ENCODE measurements around the gene TPM3.
"Not testable (repeated sequence)": the region's sequence is repeated elsewhere in the genome, so short reads cannot be mapped to it uniquely, and the experiment has no call there.

Gene TPM3

DNA sequence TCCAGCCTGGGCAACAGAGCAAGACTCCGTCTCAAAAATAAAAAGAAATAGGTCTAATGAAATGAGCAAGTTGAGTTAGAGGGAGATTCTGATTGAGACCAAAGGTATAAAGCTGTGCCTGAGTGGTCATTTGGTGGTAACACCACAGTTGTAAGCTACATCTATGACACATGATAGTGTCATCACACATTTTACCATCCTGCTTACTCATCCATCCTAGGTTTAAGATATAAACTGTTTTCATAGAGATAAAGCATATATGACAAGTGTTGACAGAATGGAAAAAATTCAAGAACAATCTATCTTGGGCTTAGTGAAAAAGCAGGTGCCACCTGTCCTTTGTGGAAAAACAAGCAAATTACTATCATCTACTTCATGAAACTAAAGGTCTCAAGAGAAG is 21.4 kb upstream of the TPM3 start:
- DNase-seq (ENCODE audit: extremely low read depth, insufficient read length) = no peak
- Histone ChIP-seq H3K36me3 (ENCODE audit: control insufficient read depth, insufficient read depth, low read length) (peaks cover 14% of the 10 kb centered on the region), H3K27me3 (replicated peaks; ENCODE audit: control insufficient read depth, insufficient read depth, low read length) (no peaks in the 10 kb centered on the region), H3K4me3 (replicated peaks; ENCODE audit: low read depth, low read length) (no peak overlapping the region)
- TF ChIP-seq, protein P1, sequence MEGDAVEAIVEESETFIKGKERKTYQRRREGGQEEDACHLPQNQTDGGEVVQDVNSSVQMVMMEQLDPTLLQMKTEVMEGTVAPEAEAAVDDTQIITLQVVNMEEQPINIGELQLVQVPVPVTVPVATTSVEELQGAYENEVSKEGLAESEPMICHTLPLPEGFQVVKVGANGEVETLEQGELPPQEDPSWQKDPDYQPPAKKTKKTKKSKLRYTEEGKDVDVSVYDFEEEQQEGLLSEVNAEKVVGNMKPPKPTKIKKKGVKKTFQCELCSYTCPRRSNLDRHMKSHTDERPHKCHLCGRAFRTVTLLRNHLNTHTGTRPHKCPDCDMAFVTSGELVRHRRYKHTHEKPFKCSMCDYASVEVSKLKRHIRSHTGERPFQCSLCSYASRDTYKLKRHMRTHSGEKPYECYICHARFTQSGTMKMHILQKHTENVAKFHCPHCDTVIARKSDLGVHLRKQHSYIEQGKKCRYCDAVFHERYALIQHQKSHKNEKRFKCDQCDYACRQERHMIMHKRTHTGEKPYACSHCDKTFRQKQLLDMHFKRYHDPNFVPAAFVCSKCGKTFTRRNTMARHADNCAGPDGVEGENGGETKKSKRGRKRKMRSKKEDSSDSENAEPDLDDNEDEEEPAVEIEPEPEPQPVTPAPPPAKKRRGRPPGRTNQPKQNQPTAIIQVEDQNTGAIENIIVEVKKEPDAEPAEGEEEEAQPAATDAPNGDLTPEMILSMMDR (IDR thresholded peaks at IDR 0.05; ENCODE audit: insufficient read depth, low read length, poor library complexity, severe bottlenecking) = no peak

DNA sequence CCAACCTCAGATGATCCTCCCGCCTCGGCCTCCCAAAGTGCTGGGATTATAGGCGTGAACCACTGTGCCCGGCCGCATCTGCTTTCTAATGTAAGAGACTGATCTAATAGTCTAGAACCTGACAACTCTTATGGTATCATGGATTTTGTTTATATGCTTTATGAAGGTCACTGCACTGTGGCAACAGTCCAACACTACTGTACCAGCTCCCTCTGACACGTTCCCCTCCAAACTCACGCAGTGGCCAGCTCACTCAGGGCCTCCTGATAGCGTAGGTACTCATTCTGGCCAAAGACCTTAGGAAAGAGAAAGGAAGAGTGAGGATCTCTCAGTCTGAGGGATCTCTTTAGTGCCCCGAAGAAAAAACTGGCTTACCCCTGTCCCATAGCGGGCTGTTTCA is 20.2 kb upstream of the TPM3 start:
- no peak for DNase-seq (ENCODE audit: extremely low read depth, insufficient read length)
- Histone ChIP-seq H3K4me3 (replicated peaks; ENCODE audit: low read depth, low read length) (no peak overlapping the region), H3K27me3 (replicated peaks; ENCODE audit: control insufficient read depth, insufficient read depth, low read length) (no peaks in the 10 kb centered on the region), H3K36me3 (ENCODE audit: control insufficient read depth, insufficient read depth, low read length) (peaks cover 19% of the 10 kb centered on the region)
- TF ChIP-seq, protein P1 (IDR thresholded peaks at IDR 0.05; ENCODE audit: insufficient read depth, low read length, poor library complexity, severe bottlenecking) = no peak

DNA sequence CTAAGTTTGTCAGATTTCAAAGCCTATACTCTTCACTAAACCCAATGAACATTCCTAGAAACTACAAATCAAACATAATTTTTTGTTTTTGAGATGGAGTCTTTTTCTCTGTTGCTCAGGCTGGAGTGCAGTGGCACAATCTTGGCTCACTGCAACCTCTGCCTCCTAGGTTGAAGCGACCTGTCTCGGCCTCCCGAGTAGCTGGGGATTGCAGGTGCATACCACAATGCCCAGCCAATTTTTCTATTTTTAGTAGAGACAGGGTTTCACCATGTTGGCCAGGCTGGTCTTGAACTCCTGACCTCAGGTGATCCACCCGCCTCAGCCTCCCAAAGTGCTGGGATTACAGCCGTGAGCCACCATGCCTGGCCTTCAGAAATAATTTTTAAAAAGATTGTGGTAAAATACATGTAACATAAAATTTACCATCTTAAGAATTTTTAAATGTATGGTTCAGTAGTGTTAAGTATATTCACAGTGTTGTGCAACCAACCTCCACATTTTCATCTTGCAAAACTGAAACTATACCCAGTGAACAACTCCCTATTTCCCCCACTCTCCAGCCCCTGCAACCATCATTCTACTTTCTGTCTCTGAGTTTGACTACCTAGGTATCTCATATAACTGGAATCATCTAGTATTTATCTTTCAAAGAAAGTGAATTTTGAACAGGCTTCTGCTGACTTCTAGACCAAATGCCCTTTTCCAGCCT is 16.9 kb upstream of the TPM3 start:
- Histone ChIP-seq H3K4me3 (replicated peaks; ENCODE audit: low read depth, low read length) (no peak overlapping the region), H3K36me3 (ENCODE audit: control insufficient read depth, insufficient read depth, low read length) (peaks cover 23% of the 10 kb centered on the region), H3K27me3 (replicated peaks; ENCODE audit: control insufficient read depth, insufficient read depth, low read length) (no peaks in the 10 kb centered on the region)
- no peak for DNase-seq (ENCODE audit: extremely low read depth, insufficient read length)
- TF ChIP-seq, protein P1 (IDR thresholded peaks at IDR 0.05; ENCODE audit: insufficient read depth, low read length, poor library complexity, severe bottlenecking) = no peak

DNA sequence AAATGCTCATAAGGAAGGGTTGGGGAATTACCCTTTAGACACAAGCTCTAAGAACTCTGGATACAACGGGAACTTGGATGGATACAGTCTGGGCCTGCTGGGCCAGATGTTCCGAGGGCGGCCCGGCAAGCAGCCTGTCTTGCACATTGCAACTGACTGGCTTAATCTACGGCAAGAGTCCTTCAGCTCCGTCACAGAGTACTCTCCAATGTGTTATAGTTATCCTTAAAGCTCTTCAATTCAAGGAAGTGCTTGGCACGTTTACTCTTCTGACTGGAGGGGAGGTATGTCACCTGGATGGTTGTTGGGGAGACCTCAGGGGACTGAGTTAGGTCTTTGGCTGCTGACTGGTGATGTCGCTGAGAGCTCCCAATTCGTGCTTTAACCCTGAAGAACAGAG is 15.4 kb upstream of the TPM3 start:
- Histone ChIP-seq H3K27me3 (replicated peaks; ENCODE audit: control insufficient read depth, insufficient read depth, low read length) (no peaks in the 10 kb centered on the region), H3K4me3 (replicated peaks; ENCODE audit: low read depth, low read length) (no peak overlapping the region), H3K36me3 (ENCODE audit: control insufficient read depth, insufficient read depth, low read length) (peaks cover 17% of the 10 kb centered on the region)
- TF ChIP-seq, protein P1 (IDR thresholded peaks at IDR 0.05; ENCODE audit: insufficient read depth, low read length, poor library complexity, severe bottlenecking) = no peak
- no peak for DNase-seq (ENCODE audit: extremely low read depth, insufficient read length)

DNA sequence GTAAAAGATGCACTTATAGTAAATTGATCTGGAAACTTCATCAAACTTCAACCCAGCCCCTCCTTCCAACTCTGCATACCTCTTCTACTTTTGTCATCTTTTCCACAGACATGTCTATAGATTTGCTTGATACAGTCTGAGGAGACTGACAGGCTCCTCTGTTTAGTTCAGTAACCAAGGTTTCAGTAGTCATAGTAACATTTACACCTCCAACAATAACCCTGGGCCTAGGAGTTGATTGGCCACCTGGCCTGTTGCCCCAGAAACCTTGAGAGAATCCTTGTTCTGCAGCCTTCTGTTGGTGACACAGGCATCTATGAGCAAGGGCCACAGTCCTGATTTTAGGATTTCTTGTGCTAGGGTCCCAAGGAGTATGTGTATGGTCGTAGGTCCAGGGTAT is 14.3 kb upstream of the TPM3 start, which contains the start of gene CFAP141:
CFAP141 (minus strand) TSS at position 138 of the 400 bp plus-strand sequence; CDS start at position 112, 26 bp downstream.
- no peaks in the 10 kb centered on the region for H3K27me3 ChIP-seq (replicated peaks; ENCODE audit: control insufficient read depth, insufficient read depth, low read length)
- H3K36me3 ChIP-seq (ENCODE audit: control insufficient read depth, insufficient read depth, low read length) = peaks cover 12% of the 10 kb centered on the region
- H3K4me3 ChIP-seq (replicated peaks; ENCODE audit: low read depth, low read length) = no peak within 1 kb of the TSS
- TF ChIP-seq, protein P1 (IDR thresholded peaks at IDR 0.05; ENCODE audit: insufficient read depth, low read length, poor library complexity, severe bottlenecking) = no peak
- no peak for DNase-seq (ENCODE audit: extremely low read depth, insufficient read length)

DNA sequence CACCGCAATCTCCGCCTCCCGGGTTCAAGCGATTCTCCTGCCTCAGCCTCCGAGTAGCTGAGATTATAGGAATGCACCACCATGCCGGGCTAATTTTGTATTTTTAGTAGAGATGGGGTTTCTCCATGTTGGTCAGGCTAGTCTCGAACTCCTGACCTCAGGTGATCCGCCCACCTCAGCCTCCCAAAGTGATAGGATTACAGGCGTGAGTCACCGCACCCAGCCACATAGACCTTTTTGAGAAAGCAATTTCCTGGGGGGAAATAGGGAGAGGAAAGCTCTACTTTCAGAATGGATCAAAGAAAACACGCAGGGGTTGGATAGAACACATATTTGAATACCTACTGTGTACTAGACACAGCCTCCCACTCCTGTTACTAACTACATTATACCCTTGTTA is 13.9 kb upstream of the TPM3 start:
- not testable (repeated sequence) for H3K4me3 ChIP-seq (replicated peaks; ENCODE audit: low read depth, low read length); H3K27me3 ChIP-seq (replicated peaks; ENCODE audit: control insufficient read depth, insufficient read depth, low read length); DNase-seq (ENCODE audit: extremely low read depth, insufficient read length)
- peaks cover 12% of the 10 kb centered on the region for H3K36me3 ChIP-seq (ENCODE audit: control insufficient read depth, insufficient read depth, low read length)

Measured in GM06990 (cell line).